IMR-90 (cell line): ENCODE data around the gene IGHMBP2.

Experiments used
- CEBPB ChIP-seq: IDR thresholded peaks from 2 replicates; pipeline ENCODE4 v1.6.1; 2012; ENCODE audit warnings: low read depth, low read length, improper control_type of control experiment
- CTCF ChIP-seq: conservative IDR thresholded peaks from 2 replicates; pipeline ENCODE4 v1.5.1; 2012; ENCODE audit warnings: mild to moderate bottlenecking, low read depth, low read length, improper control_type of control experiment
- MXI1 ChIP-seq: IDR thresholded peaks from 2 replicates; pipeline ENCODE4 v1.6.1; 2012; ENCODE audit warnings: low read depth, mild to moderate bottlenecking, low read length, moderate library complexity, borderline replicate concordance
- RAD21 ChIP-seq: IDR thresholded peaks from 2 replicates; pipeline ENCODE4 v1.6.1; 2012; ENCODE audit warnings: low read length, improper control_type of control experiment
- RCOR1 ChIP-seq: IDR thresholded peaks from 2 replicates; pipeline ENCODE4 v1.6.1; 2012; ENCODE audit warnings: mild to moderate bottlenecking, low read length, improper control_type of control experiment; ENCODE audit not compliant: insufficient replicate concordance

- TF ChIP-seq CEBPB: no peak
- no peak for TF ChIP-seq CTCF
- TF ChIP-seq MXI1: no peak
- TF ChIP-seq RCOR1: no peak
- no peak for TF ChIP-seq RAD21
Observed at GRCh38 chr11:68936676-68937620, 33.3 kb downstream of the IGHMBP2 start.
